Measurements from ENCODE around the gene AHCYL2.

DNA sequence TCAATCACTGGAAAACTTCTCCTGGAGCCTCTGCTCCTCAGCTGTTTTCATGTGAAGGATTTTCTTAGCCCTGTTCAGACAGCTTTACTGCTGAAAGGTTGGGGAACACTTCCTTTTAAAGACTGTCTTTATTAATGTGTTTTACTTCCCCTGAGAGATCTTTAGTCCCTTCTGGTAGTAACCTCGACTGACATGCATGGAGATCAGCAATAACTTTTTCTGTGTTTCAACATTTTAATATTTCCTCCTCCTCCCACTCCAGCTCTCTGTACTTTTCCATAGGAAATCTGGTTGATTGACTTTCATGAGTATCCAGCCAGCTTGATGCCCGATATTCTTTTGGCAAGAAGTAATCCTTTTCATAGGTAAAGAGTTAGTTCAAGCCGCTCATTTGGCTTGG lies 146.7 kb downstream of the AHCYL2 start:
- no peak for TF ChIP-seq CTCF (IDR thresholded peaks at IDR 0.05)
- no peak for TF ChIP-seq POLR2A (IDR thresholded peaks at IDR 0.05)
